Measurements from ENCODE around the gene GBX1. TPM values are rescaled to one million over a fixed set of nuclear protein-coding genes. Genes with fewer than 3 reads are reported as not detected.
A peak's percentile ranks its signal among the peaks of the same experiment; 100 is the strongest.

Gene GBX1
- total and polyA plus RNA-seq, 3 experiments from 2014 or later, result not detected

- Mint-ChIP-seq H3K36me3 (peaks cover 2 to 51% (median 4%) of the 10 kb centered on the region in 3 donors), H3K27ac (no peak overlapping the region), H3K4me1 (peaks cover 14 to 34% (median 15%) of the 10 kb centered on the region in 3 donors), H3K9me3 (no peaks in the 10 kb centered on the region), H3K4me3 (no peak overlapping the region), H3K27me3 (no peaks in the 10 kb centered on the region)
- no peak overlapping the region for H3K27ac ChIP-seq (ENCODE audit: low read depth, low read length)
- peaks cover 5% of the 10 kb centered on the region for H3K36me3 ChIP-seq (ENCODE audit: insufficient read depth, low read length)
- no peak for DNase-seq
- no peaks in the 10 kb centered on the region for H3K9me3 ChIP-seq (ENCODE audit: low read length)
- ChIA-PET POLR2A (interaction anchor here (0.5 kb wide), 1 partner anchor 108 kb away, joined by 4 read pairs; no protein-coding TSS in a partner anchor), CTCF (interaction anchor here (0.8 to 2.4 kb wide), 3 partner anchors 7 to 12 kb away, joined by 3 to 9 read pairs (median 3); no protein-coding TSS in a partner anchor)
- no peaks in the 10 kb centered on the region for H3K27me3 ChIP-seq (ENCODE audit: insufficient read depth, low read length, poor library complexity, severe bottlenecking)
- no peak overlapping the region for H3K4me3 ChIP-seq (ENCODE audit: low read length)
- peaks cover 5% of the 10 kb centered on the region for H3K4me1 ChIP-seq (ENCODE audit: insufficient read depth, low read length)
Measured at GRCh38 chr7:151119902-151120301, 47.6 kb downstream of the GBX1 start.

- Histone ChIP-seq H3K36me3 (ENCODE audit: insufficient read depth, low read length) (no peaks in the 10 kb centered on the region), H3K4me1 (ENCODE audit: insufficient read depth, low read length) (peaks cover 5% of the 10 kb centered on the region), H3K27ac (ENCODE audit: low read depth, low read length) (no peak overlapping the region), H3K4me3 (ENCODE audit: low read length) (no peak overlapping the region), H3K27me3 (ENCODE audit: insufficient read depth, low read length, poor library complexity, severe bottlenecking) (no peaks in the 10 kb centered on the region), H3K9me3 (ENCODE audit: low read length) (no peaks in the 10 kb centered on the region)
- peak overlapping the region in 1 of 7 donors; percentile 24 for H3K4me3 Mint-ChIP-seq
- ChIA-PET CTCF (interaction anchor here (0.8 to 2.4 kb wide), 2 partner anchors 8 to 11 kb away, joined by 3 to 9 read pairs; no protein-coding TSS in a partner anchor), POLR2A (no interaction called here)
- no peak for DNase-seq
- H3K9me3 Mint-ChIP-seq, result no peaks in the 10 kb centered on the region
- H3K27ac Mint-ChIP-seq, result peak overlapping the region in 2 of 8 donors; percentile 66 to 77
- no peaks in the 10 kb centered on the region for H3K27me3 Mint-ChIP-seq
- H3K36me3 Mint-ChIP-seq, result peaks cover 2 to 48% (median 4%) of the 10 kb centered on the region in 3 donors
- peaks cover 13 to 33% (median 15%) of the 10 kb centered on the region in 3 donors for H3K4me1 Mint-ChIP-seq
Measured at GRCh38 chr7:151119055-151119415, 48.5 kb downstream of the GBX1 start.

- ChIA-PET CTCF (interaction anchor here (0.7 to 1.7 kb wide), 4 partner anchors 90 to 164 kb away, joined by 3 to 4 read pairs (median 4); partner anchors contain the start of gene ABCB8), POLR2A (interaction anchor here (0.6 to 0.9 kb wide), 2 partner anchors 38 to 129 kb away, joined by 3 to 6 read pairs; partner anchors contain the start of gene FASTK)
- DNase-seq, result no peak
- Mint-ChIP-seq H3K9me3 (no peaks in the 10 kb centered on the region), H3K4me1 (peaks cover 9 to 34% (median 10%) of the 10 kb centered on the region in 3 donors), H3K27ac (peak overlapping the region in 5 of 8 donors; percentile 92 to 96 (median 93)), H3K27me3 (no peaks in the 10 kb centered on the region), H3K4me3 (peak overlapping the region in 2 of 7 donors; percentile 2 to 34), H3K36me3 (peaks cover 2 to 43% (median 4%) of the 10 kb centered on the region in 3 donors)
- H3K9me3 ChIP-seq (ENCODE audit: low read length), result no peaks in the 10 kb centered on the region
- H3K36me3 ChIP-seq (ENCODE audit: insufficient read depth, low read length), result no peaks in the 10 kb centered on the region
- H3K4me1 ChIP-seq (ENCODE audit: insufficient read depth, low read length), result peaks cover 5% of the 10 kb centered on the region
- H3K4me3 ChIP-seq (ENCODE audit: low read length), result peak overlapping the region; percentile 26
- H3K27me3 ChIP-seq (ENCODE audit: insufficient read depth, low read length, poor library complexity, severe bottlenecking), result no peaks in the 10 kb centered on the region
- no peak overlapping the region for H3K27ac ChIP-seq (ENCODE audit: low read depth, low read length)
Measured at GRCh38 chr7:151118108-151119054, 49.1 kb downstream of the GBX1 start.

- Histone ChIP-seq H3K4me3 (ENCODE audit: low read length) (peak overlapping the region; percentile 26), H3K27ac (ENCODE audit: low read depth, low read length) (peak overlapping the region; percentile 16), H3K4me1 (ENCODE audit: insufficient read depth, low read length) (peaks cover 5% of the 10 kb centered on the region), H3K27me3 (ENCODE audit: insufficient read depth, low read length, poor library complexity, severe bottlenecking) (no peaks in the 10 kb centered on the region), H3K36me3 (ENCODE audit: insufficient read depth, low read length) (no peaks in the 10 kb centered on the region), H3K9me3 (ENCODE audit: low read length) (no peaks in the 10 kb centered on the region)
- DNase-seq, result peak; percentile 25 to 69 (median 48)
- H3K27me3 Mint-ChIP-seq, result peaks cover 0 to 5% of the 10 kb centered on the region in 2 donors
- ChIA-PET CTCF (interaction anchor here (0.7 to 1.7 kb wide), 5 partner anchors 89 to 163 kb away, joined by 3 to 4 read pairs (median 4); partner anchors contain the start of gene ABCB8), POLR2A (interaction anchor here (0.9 kb wide), 1 partner anchor 37 kb away, joined by 3 read pairs; the partner anchor contains the start of gene FASTK)
- no peaks in the 10 kb centered on the region for H3K9me3 Mint-ChIP-seq
- peaks cover 2 to 39% (median 4%) of the 10 kb centered on the region in 3 donors for H3K36me3 Mint-ChIP-seq
- peaks cover 9 to 34% (median 10%) of the 10 kb centered on the region in 3 donors for H3K4me1 Mint-ChIP-seq
- H3K4me3 Mint-ChIP-seq, result peak overlapping the region; percentile 73 to 85 (median 76)
- H3K27ac Mint-ChIP-seq, result peak overlapping the region in 7 of 8 donors; percentile 87 to 96 (median 93)
Measured at GRCh38 chr7:151117565-151117964, 49.9 kb downstream of the GBX1 start.

GRCh38 chr7:151116603-151117440, 50.7 kb downstream of the GBX1 start:
- Mint-ChIP-seq H3K27me3 (peaks cover 0 to 5% of the 10 kb centered on the region in 2 donors), H3K36me3 (peaks cover 2 to 37% (median 4%) of the 10 kb centered on the region in 3 donors), H3K27ac (peak overlapping the region; percentile 75 to 96 (median 93)), H3K9me3 (no peaks in the 10 kb centered on the region), H3K4me3 (peak overlapping the region; percentile 69 to 85 (median 76)), H3K4me1 (peaks cover 9 to 34% (median 10%) of the 10 kb centered on the region in 3 donors)
- CTCF ChIA-PET, result interaction anchor here (0.9 to 1.7 kb wide), 4 partner anchors 99 to 163 kb away, joined by 3 to 4 read pairs (median 4); no protein-coding TSS in a partner anchor
- no peaks in the 10 kb centered on the region for H3K36me3 ChIP-seq (ENCODE audit: insufficient read depth, low read length)
- H3K27me3 ChIP-seq (ENCODE audit: insufficient read depth, low read length, poor library complexity, severe bottlenecking), result no peaks in the 10 kb centered on the region
- peaks cover 5% of the 10 kb centered on the region for H3K4me1 ChIP-seq (ENCODE audit: insufficient read depth, low read length)
- peak overlapping the region; percentile 16 for H3K27ac ChIP-seq (ENCODE audit: low read depth, low read length)
- no peaks in the 10 kb centered on the region for H3K9me3 ChIP-seq (ENCODE audit: low read length)
- POLR2A ChIA-PET, result interaction anchor here (0.9 kb wide), 1 partner anchor 36 kb away, joined by 3 read pairs; the partner anchor contains the start of gene FASTK
- no peak overlapping the region for H3K4me3 ChIP-seq (ENCODE audit: low read length)
- no peak for DNase-seq

GRCh38 chr7:151115836-151116418, 51.6 kb downstream of the GBX1 start:
- peaks cover 0 to 5% of the 10 kb centered on the region in 2 donors for H3K27me3 Mint-ChIP-seq
- H3K4me1 ChIP-seq (ENCODE audit: insufficient read depth, low read length), result peaks cover 10% of the 10 kb centered on the region
- H3K9me3 ChIP-seq (ENCODE audit: low read length), result no peaks in the 10 kb centered on the region
- ChIA-PET POLR2A (interaction anchor here (1.0 kb wide), 1 partner anchor 55 kb away, joined by 3 read pairs; no protein-coding TSS in a partner anchor), CTCF (interaction anchor here (1.2 to 1.6 kb wide), 3 partner anchors 8 to 153 kb away, joined by 3 to 9 read pairs (median 4); no protein-coding TSS in a partner anchor)
- H3K27ac ChIP-seq (ENCODE audit: low read depth, low read length), result no peak overlapping the region
- H3K9me3 Mint-ChIP-seq, result no peaks in the 10 kb centered on the region
- H3K4me3 Mint-ChIP-seq, result peak overlapping the region; percentile 21 to 71 (median 69)
- H3K4me3 ChIP-seq (ENCODE audit: low read length), result no peak overlapping the region
- peaks cover 9 to 34% (median 10%) of the 10 kb centered on the region in 3 donors for H3K4me1 Mint-ChIP-seq
- peaks cover 0 to 28% (median 2%) of the 10 kb centered on the region in 3 donors for H3K36me3 Mint-ChIP-seq
- peak overlapping the region in 6 of 8 donors; percentile 5 to 86 (median 62) for H3K27ac Mint-ChIP-seq
- no peak for DNase-seq
- H3K27me3 ChIP-seq (ENCODE audit: insufficient read depth, low read length, poor library complexity, severe bottlenecking), result no peaks in the 10 kb centered on the region
- H3K36me3 ChIP-seq (ENCODE audit: insufficient read depth, low read length), result no peaks in the 10 kb centered on the region
